HepG2 (cell line): ENCODE data around the gene TROAP. TPM values are rescaled to one million over a fixed set of nuclear protein-coding genes. Genes with fewer than 3 reads are reported as not detected.
A peak's percentile ranks its signal among the peaks of the same experiment; 100 is the strongest.

Experiments used
- ATAC-seq: fragments of 200-7000 bp; cut with Tn5 transposase; 3 replicates; pipeline ENCODE4 v1.9.1; 2020; ENCODE audit warnings: mild to moderate bottlenecking, moderate library complexity
- BruUV-seq: library from RNA; stranded (reverse); fragments of 400-500 nt; replicated peaks from 2 replicates; lab custom pipeline; 2021; lab: Mats Ljungman, UMichigan
- CTCF ChIA-PET: fragments of 300-600 bp; formaldehyde crosslinking; extraction: SDS; loops from one replicate; lab custom pipeline; 2021; ENCODE audit warnings: low total read pairs, inconsistent platforms, low intra/inter-chr PET ratio; lab: Yijun Ruan, JAX
- POLR2A ChIA-PET: fragments of 350-600 bp; sonication (Branson Sonifier 250); formaldehyde crosslinking; loops from one replicate; lab custom pipeline; 2020; ENCODE audit warnings: antibody characterized with exemption, inconsistent platforms; lab: Yijun Ruan, JAX
- DNase-seq: peaks from one replicate; pipeline ENCODE4 v3.0.0-alpha.2; 2015; ENCODE audit warnings: low spot score
- FAIRE-seq: peaks from 3 replicates; lab custom pipeline; 2011; peaks lifted over from hg19 to GRCh38; lab: Jason Lieb, UNC
- H2AFZ ChIP-seq: one replicate; pipeline ENCODE4 v1.6.1; 2011; ENCODE audit warnings: low read length, inconsistent platforms
- H3K27ac ChIP-seq: fragments of 300-600 bp; 3 replicates; pipeline ENCODE4 v1.8.0; 2011; ENCODE audit warnings: mixed run types, mild to moderate bottlenecking, mixed read lengths, low read length, inconsistent platforms; ENCODE audit not compliant: insufficient read depth; ENCODE audit errors: extremely low read length
- H3K27me3 ChIP-seq, 2 experiments: fragments of 200-600 bp in 1 of 2; 2 replicates in 1 of 2; 3 replicates in 1 of 2; pipeline versions ENCODE4 v1.6.0 to v1.8.0; 2011; ENCODE audit warnings: low read length in 2 of 2, mild to moderate bottlenecking in 2 of 2, moderate library complexity in 2 of 2, inconsistent platforms in 1 of 2; ENCODE audit not compliant: insufficient read depth in 2 of 2, control insufficient read depth in 1 of 2
- H3K36me3 ChIP-seq, 2 experiments: fragments of 200-600 bp in 1 of 2; replicated peaks in 1 of 2; 2 replicates in 1 of 2; 3 replicates in 1 of 2; pipeline versions ENCODE4 v1.5.1 to v1.8.0; 2011; ENCODE audit warnings: low read length in 2 of 2, inconsistent platforms in 1 of 2; ENCODE audit not compliant: insufficient read depth in 2 of 2, control insufficient read depth in 1 of 2
- H3K4me1 ChIP-seq: 2 replicates; pipeline ENCODE4 v1.5.1; 2012; ENCODE audit warnings: low read length, inconsistent platforms; ENCODE audit not compliant: insufficient read depth
- H3K4me2 ChIP-seq: 2 replicates; pipeline ENCODE4 v1.6.0; 2011; ENCODE audit warnings: low read depth, low read length, inconsistent platforms
- H3K4me3 ChIP-seq, 3 experiments: fragments of 200-600 bp in 1 of 3; sonication (generic), shearing (Covaris generic) in 1 of 3; replicated peaks in 1 of 3; 2 replicates each; pipeline ENCODE4 v1.5.1; 2011 to 2016; ENCODE audit warnings: low read length in 3 of 3, inconsistent platforms in 2 of 3, low read depth in 2 of 3, mild to moderate bottlenecking in 2 of 3, control low read depth in 1 of 3, mixed read lengths in 1 of 3; ENCODE audit not compliant: insufficient read depth in 1 of 3
- H3K79me2 ChIP-seq: one replicate; pipeline ENCODE4 v1.6.1; 2011; ENCODE audit warnings: low read length, inconsistent platforms; ENCODE audit not compliant: insufficient read depth
- H3K9ac ChIP-seq: 2 replicates; pipeline ENCODE4 v1.6.0; 2011; ENCODE audit warnings: mild to moderate bottlenecking, low read depth, low read length, inconsistent platforms; ENCODE audit not compliant: insufficient read depth
- H3K9me3 ChIP-seq: 2 replicates; pipeline ENCODE4 v1.5.1; 2012; ENCODE audit warnings: mild to moderate bottlenecking, low read length
- H4K20me1 ChIP-seq: 2 replicates; pipeline ENCODE4 v1.6.0; 2011; ENCODE audit warnings: inconsistent platforms, mild to moderate bottlenecking, low read length, moderate library complexity; ENCODE audit not compliant: insufficient read depth
- U2AF2 ChIP-seq: fragments of 200-400 bp; formaldehyde crosslinking; IDR thresholded peaks from 2 replicates; pipeline ENCODE4 v1.6.1; 2017; ENCODE audit warnings: low read depth, mild to moderate bottlenecking, low read length
- WGBS: methylation state at CpG from one replicate; pipeline ENCODE4 v1.1.6; 2017; ENCODE audit warnings: low lambda C conversion rate; 5-methylcytosine and 5-hydroxymethylcytosine counted together
- in situ Hi-C: cut with HindIII; loops from 2 replicates; pipeline ENCODE4 v1.10.0; 2017; ENCODE audit warnings: low pct_unique_long_range_greater_than_20kb; ENCODE audit not compliant: extremely low pct_ligation_motif_present
- intact Hi-C: fragments of 100-400 bp; cut with micrococcal nuclease; formaldehyde crosslinking; loops from one replicate; pipeline ENCODE4 v1.10.0; 2022; ENCODE audit not compliant: unreplicated experiment
- polyA plus RNA-seq, 8 experiments: library from polyadenylated mRNA; depleted of rRNA in 3 of 8; stranded (reverse) in 7 of 8; unstranded in 1 of 8; fragments of >200 nt; fragmentation: Illumina TruSeq in 4 of 8; extraction: Trizol in 4 of 8; gene quantifications; 2 replicates each; pipeline versions ENCODE4 v1.2.1 to v1.2.3, GENCODE V29; 2011 to 2016; ENCODE audit warnings: low read depth in 4 of 8, missing spikeins in 1 of 8, mixed read lengths in 1 of 8; ENCODE audit not compliant: insufficient read depth in 1 of 8
- total RNA-seq, 5 experiments: library from RNA; depleted of rRNA; stranded (reverse); fragments of >200 nt; fragmentation: Illumina TruSeq; extraction: Trizol; gene quantifications; 2 replicates each; pipeline ENCODE4 v1.2.3, GENCODE V29; 2016; ENCODE audit warnings: low read depth in 1 of 5
- TF ChIP-seq, protein P1 (sequence below): sonication (generic); formaldehyde crosslinking; IDR thresholded peaks from 2 replicates; pipeline ENCODE4 v1.4.0; 2020; ENCODE audit warnings: missing genetic modification reagents
- TF ChIP-seq, protein P2 (sequence below): fragments of 450-650 bp; IDR thresholded peaks from 2 replicates; pipeline ENCODE4 v1.6.1; 2016

TROAP gene
- total and polyA plus RNA-seq, 2 of the 13 experiments (the other 11 are each of a cell fraction or from before 2014, with no cell fraction given): 22.5 to 30.9 TPM

DNA sequence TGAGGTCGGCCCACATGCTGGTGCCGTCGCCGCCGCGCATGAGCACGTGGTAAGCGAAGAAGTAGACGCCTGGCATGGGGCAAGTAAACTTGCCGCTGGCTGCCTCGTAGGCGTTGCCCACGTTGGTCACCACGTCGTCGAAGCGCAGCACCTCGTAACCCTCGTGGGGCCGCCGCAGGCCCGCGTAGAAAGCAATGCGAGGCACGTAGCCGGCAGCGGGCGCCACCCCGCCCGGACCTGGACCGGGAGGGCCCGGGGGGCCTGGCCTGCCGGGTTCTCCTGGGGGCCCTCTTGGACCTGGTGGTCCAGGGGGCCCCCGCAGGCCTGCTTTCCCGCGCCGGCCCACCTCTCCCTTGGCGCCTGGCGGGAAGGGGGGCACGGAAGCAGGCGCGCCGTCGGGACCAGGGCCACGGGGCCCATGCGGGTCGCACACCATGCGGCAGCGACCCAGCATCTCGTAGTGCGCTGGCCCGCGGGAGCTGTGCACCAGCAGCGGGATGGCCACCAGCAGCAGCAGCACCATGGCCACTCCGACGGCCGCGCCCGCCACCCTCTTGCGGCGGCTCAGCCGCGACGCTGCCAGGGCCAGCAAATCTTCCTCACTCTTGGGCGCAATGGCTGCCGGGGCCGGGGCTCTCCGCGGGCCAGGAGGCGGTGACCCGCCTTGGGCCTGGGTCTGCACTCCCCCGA lies 13.0 kb downstream of the TROAP start:
- no peak overlapping the region for H3K27ac ChIP-seq
- H3K9ac ChIP-seq: no peak overlapping the region
- H3K36me3 ChIP-seq: peaks cover 1 to 2% of the 10 kb centered on the region in 2 experiments; a peak in 2 of 5 replicates
- no TSS peak for BruUV-seq
- H4K20me1 ChIP-seq: no peaks in the 10 kb centered on the region
- CTCF ChIA-PET: interaction anchor here (1.3 kb wide), 2 partner anchors 12 to 47 kb away, joined by 4 to 5 read pairs; no protein-coding TSS in a partner anchor
- TF ChIP-seq, protein P1, sequence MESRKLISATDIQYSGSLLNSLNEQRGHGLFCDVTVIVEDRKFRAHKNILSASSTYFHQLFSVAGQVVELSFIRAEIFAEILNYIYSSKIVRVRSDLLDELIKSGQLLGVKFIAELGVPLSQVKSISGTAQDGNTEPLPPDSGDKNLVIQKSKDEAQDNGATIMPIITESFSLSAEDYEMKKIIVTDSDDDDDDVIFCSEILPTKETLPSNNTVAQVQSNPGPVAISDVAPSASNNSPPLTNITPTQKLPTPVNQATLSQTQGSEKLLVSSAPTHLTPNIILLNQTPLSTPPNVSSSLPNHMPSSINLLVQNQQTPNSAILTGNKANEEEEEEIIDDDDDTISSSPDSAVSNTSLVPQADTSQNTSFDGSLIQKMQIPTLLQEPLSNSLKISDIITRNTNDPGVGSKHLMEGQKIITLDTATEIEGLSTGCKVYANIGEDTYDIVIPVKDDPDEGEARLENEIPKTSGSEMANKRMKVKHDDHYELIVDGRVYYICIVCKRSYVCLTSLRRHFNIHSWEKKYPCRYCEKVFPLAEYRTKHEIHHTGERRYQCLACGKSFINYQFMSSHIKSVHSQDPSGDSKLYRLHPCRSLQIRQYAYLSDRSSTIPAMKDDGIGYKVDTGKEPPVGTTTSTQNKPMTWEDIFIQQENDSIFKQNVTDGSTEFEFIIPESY (CRISPR knock-in tag): peak; percentile 34; the same call in 1 of the 2 replicates
- TF ChIP-seq U2AF2: no peak
- TF ChIP-seq, protein P2, sequence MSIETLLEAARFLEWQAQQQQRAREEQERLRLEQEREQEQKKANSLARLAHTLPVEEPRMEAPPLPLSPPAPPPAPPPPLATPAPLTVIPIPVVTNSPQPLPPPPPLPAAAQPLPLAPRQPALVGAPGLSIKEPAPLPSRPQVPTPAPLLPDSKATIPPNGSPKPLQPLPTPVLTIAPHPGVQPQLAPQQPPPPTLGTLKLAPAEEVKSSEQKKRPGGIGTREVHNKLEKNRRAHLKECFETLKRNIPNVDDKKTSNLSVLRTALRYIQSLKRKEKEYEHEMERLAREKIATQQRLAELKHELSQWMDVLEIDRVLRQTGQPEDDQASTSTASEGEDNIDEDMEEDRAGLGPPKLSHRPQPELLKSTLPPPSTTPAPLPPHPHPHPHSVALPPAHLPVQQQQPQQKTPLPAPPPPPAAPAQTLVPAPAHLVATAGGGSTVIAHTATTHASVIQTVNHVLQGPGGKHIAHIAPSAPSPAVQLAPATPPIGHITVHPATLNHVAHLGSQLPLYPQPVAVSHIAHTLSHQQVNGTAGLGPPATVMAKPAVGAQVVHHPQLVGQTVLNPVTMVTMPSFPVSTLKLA: peak; percentile 50
- H3K9me3 ChIP-seq: no peaks in the 10 kb centered on the region
- intact Hi-C loops (no loop called here), in situ Hi-C loops (no loop called here)
- peaks cover 4 to 55% of the 10 kb centered on the region in 2 experiments; a peak in 4 of 5 replicates for H3K27me3 ChIP-seq
- H3K4me2 ChIP-seq: peak overlapping the region; percentile 85; the same call in 1 of the 2 replicates
- no peak overlapping the region for H2AFZ ChIP-seq
- ATAC-seq: no peak
- H3K79me2 ChIP-seq: no peaks in the 10 kb centered on the region
- peaks cover 28% of the 10 kb centered on the region for H3K4me1 ChIP-seq
- WGBS: 84% methylated on average over 25 of the region's 72 CpGs
- peak overlapping the region in 1 of 3 experiments; percentile 73; a peak in 2 of 6 replicates for H3K4me3 ChIP-seq
- DNase-seq: no peak
- FAIRE-seq: no peak
- POLR2A ChIA-PET: interaction anchor here (1.5 kb wide), 1 partner anchor 405 kb away, joined by 3 read pairs; the partner anchor contains the start of gene TMBIM6
